CD4-positive, alpha-beta T cell treated with Interleukin-17A for 1 hour (primary cell): ENCODE results near the gene GMIP.
A peak's percentile ranks its signal among the peaks of the same experiment; 100 is the strongest.

Experiments used
- DNase-seq: peaks from one replicate; pipeline ENCODE4 v3.0.0-alpha.2; 2020

Gene GMIP

DNA sequence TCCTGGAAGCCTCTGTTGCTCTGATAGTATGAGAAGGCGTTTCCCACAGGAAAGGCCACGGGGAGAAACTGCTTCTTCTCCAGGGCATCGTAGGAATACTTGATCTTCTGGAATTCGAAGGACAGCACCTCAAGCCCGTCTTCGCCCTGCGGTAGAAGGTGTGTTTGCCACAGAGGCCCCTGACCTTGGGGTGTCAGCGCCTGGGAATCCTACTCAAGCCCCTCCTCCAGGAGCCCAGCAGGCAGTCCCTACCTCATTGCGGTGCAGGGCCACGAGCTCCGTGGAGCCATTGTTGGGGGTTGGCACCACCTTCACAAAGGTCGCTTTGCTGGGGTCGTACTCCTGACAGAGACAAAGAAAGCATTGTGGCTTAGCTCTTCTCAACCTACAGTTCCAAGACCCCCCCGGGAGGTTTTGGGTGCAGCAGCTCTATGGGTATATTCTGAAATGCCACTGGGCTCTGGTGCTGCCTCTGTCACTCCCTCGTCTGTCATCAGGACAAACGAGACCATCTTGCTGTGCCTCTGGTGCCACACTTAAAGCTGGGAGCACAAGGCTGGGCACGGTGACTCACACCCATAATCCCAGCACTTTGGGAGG lies 16.3 kb upstream of the GMIP start:
- no peak for DNase-seq

DNA sequence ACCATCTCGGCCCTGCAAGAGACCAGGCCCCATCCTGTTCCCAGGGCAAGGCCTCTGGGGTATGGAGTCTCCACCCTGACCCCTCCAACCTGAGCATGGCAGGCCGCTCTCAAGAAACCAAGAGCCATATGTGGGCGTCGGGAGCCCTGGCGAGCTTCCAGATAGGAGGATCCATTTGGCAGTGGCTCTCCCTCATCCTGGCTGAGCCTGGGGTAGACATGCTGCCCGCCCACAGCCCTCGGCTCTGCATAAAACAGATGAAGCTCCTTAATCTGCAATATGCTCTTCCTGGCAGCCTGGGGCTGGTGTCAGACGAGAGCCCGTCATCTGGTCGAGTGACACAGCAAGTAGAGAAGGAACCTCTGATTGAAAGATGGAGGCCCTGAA lies 13.9 kb upstream of the GMIP start:
- DNase-seq, result no peak

DNA sequence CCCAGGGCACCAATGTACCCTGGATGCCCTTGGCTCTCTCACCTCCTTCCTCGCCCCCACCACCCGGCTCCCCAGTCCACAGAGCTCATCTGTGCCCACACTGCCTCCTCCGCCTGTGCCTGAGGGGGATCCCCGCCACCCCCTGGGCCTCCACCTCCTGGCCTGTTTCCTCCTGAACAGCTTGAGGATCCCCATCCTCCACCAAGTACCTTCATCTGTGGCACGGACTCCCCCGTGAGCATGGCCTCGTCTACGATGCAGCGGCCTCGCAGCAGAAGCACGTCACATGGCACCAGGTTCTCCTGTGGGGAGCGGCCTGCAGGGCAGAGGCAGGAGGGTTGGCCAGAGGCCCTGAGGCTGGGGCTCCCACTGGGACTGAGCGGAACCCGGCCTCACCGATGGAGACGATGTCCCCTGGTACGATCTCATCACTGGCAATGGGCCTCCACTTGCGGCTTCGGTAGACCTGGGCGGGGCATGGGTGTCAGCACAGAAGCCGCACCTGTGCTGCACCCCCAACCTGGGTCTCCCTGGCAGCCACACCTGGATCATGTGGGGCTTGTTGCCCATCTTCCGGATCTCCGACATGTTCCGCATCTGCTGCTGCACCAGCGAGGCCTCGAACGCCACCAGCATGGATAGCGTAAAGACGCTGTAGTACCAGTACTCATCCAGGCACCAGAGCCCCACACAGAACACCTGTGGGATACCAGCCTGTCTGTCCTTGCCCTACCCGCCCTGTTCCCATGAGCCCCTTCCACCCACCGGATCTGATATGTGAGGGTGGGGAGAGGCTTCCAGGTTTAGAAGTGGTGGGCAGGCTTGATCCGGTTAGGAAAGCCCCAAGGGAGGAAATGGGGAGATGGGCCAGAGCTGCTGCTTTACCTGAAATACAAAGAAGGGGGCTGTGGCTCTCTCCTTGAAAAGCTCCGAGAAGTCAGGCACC lies 13.3 kb upstream of the GMIP start:
- no peak for DNase-seq

DNA sequence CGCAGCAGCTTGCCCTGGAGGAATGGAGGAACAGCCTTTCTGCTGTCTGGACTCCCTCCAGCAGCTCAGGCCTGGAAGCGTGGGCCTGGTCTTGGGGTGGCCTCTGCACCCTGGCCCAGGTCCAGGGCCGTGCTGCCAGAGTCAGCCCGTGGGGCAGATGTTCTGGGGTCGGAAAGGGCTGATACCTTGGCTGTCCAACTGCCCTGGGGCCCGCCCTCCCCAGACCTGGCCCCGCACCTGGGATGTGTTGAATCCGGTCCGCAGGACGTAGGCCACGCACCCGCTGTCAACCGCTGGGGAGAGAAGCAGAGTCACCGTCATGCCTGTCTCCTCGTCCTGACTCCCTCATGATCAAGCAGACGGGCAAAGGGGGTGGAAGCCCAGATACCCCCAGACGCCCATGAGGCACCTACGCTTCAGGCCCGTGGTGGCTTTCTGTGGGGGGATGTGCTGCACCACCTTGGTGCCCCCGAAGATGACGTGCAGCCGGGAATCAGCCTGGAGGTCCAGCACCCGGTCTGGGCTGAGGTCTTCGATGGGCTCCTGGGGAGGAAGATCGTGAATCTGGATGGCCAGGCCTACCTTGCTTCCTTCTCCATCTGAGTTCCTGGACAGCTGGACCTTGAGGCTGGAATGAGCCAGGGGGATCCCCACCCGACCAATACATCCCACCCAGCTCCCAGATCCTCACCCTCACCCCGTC lies 12.3 kb upstream of the GMIP start:
- DNase-seq, result no peak

DNA sequence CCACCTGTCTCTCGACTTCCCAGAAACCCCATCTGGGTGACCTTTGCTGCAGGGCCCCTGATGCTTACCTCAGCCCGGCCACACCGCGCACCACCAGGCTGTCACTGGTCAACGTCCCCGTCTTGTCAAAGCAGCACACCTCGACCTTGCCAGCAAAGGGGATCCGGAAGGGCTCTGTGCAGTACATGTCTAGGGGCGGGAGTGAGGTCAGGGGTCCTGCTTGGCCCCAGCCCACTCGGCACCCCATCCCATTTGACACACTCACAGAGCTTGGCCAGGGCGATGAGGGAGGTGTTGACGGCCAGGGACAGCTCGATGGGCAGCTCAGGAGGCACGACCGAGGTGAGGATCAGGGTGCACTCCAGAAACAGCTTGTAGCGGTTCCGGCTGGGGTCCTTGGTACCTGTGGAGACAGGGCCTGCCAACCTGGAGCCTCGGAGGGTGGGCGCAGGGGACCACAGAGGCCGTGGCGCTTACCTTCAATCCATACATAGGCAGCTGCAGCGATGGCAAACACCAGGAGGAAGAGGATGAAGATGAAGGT lies 11.7 kb upstream of the GMIP start:
- DNase-seq, result no peak

DNA sequence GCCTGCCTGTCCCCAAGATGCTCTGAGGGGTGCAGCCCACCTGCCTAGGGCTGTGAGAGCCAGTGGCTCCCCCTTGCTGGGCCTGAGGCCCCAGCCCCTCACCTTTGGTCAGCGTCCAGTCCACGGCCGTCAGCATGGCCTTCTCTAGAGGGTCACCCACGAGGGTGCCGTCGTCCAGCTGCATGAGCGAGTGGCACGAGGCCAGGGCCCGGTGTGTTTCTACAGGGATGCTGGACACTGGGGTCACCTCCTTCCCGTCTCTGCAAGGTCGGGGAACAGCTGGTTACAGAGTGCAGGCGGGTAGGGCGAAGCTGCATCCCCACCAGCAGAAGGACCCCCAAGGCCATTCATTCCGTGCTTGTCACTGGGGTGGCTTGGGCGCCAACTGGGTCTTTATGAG lies 11.0 kb upstream of the GMIP start:
- DNase-seq, result no peak

DNA sequence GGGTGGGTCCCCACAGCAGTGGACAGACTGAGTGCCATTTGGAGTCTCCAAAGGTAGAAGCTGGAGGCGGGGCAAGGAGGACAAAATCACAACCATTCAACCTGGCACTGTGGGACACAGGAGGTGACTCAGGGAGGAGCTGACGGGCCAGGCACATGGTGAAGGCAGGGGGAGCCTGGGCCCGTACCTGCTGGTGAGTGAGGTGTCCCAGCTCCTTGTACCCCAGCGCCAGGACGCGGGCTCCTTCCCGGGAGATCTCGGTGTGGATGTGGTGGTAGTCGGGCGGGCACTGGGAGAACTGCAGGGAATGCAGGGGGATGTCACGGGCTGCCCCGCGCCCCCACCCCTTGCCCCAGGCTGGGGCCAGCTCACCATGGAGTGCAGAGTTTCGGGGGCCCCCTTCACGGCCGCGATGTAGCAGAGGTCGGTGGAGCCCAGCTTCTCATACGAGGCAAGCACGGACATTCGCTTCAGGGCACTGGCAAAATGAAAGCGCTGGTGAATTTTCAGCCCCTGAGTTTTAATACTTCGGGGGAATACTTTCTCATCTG lies 10.2 kb upstream of the GMIP start:
- DNase-seq, result no peak

DNA sequence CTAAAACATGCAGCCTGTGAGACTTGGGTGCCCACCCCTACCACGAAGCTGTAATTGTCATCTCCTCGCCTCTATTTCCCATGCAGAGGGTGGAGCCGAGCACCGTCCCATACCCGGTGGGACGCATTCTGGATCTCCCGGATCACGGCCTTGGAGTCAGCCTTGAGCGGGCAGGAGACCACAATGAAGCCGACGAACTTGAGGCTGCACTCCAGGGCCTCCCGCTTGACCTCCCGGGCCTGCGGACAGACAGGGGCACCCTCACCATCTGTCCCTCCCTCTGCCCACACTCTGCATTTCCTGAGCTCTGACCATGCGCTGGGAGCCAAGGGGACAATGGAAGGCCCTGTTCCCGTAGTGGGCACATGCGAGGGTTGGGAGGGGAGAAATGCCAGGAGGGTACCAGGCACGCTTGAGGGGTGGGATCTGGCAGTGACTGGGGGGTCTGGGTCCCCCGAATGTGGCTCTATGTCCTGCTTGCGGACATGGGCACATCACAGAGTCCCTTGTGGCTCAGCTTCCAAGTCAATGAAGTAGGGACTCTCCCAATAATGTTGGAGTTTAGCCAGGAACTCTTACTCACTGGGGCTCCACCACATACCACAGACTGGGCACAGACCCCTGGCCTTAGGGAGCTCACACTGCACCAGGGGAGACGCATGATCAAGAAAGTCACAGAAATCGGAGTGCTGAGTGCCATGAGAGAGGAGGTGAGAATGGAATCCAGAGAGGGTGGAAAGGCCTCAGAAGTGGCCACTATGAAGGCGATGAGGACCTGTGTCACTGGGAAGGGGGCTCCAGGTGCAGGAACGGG lies 9.2 kb upstream of the GMIP start:
- DNase-seq, result no peak

DNA sequence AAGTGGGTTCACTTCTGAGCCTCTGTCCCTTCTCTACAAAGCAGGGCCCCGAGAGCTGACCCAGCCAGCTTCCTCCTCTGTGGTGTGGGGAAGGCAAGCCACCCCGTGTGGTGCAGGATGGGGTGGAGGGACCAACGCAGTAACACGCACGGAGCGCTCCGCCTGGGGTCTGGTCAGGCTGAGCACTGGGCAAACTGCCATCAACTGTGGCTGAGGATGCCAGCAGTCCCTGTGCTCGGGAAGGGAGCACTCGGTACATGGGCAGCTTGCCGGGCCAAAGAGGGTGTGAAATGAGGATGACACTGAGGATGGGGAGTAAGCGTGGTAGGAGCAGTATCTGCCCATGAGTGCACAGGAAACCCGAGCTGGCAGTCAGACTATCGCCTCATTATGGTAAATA lies 7.6 kb upstream of the GMIP start:
- no peak for DNase-seq

DNA sequence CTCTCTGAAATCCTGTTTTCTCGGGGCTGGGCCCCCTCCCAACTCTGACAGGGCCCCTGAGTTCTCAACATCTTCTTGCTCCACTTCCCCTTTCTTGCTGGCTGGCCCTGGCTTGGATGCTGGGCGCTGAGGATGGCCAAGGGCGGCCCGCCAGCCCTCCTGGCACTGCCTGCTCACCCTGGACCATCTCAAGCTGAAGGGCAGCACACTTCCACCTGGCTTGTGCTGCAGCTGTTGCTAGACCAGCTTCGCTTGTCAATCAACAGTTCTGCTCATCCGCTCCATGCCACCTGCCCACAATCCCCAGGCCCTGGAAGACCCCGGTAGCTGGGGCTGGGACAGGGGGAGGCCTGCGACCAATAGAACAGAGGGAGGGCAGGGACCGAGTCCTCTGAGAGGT lies 6.9 kb upstream of the GMIP start:
- no peak for DNase-seq

DNA sequence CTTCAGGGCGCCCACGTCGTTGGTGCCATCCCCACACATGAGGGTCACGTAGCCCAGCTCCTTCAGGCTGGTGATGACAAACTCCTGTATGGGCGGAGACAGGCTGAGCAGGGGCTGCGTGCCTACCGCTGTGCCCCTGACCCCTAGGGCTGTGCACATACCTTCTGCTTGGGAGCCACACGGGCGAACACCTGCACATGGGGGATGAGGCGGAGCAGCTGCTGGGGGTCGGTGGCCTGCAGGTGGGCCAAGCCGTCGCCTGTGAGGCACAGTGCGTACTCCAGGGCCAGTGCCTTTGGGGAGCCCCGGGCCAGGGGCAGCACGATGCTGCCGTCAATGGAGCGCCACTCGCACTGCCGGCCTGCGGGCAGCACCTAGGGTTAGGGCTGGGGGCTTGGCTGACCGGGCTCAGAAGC lies 6.1 kb upstream of the GMIP start:
- no peak for DNase-seq

DNA sequence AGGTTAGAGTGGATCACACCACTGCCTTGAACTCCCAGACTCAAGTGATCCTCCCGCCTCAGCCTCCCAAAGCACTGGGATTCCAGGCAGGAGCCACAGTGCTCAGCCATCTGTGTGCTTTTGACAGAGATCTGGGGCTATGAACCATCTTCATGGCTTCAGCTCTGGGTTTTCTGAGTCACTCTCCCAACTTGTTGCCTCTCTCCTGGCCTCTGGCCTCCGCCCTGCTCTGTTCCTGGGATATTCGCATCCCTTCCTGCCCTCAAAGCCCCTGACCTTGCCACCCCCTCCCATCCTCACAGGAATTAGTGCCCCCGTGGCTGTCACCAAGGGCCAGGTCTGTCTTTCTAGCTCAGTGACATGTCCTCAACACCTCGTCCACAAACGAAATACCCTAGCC lies 5.7 kb upstream of the GMIP start:
- no peak for DNase-seq

DNA sequence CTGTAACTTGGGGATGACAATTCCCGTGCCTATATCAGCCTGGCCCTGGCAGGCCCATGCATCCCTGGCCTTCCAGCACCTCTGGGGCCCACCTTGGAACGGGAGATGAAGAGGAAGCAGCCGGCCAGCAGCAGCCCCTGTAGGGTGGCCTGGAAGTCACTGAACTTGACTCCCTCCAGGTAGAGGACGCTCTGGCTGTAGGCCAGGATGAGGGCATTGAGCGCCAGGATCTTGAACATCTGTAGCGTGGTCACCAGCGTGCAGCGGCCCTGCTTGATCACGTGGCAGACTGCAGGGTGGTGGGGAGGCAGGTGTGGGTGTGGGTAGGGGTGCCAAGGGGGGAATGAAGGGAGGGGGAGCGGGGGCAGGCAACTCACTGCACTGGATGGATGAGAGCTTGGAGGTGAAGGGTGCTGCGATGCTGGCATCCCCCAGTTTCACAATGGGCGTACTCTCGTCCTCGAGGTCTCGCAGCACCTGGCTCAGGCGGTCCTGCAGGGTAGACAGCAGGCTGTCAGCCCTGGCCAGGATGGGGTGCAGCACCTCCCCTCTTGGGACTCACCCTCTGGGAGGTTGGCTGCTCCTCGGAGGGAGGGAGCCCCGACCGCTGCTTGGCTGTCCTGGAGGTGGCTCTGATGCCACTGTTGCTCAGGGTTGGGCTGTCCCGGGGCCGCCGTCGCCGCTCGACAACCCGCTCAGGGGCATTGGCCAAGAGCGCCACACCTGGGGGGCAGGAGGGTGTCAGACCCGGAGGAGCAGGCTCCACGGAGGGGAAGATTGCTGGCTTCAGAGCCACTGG lies 3.8 kb upstream of the GMIP start:
- DNase-seq, result no peak

DNA sequence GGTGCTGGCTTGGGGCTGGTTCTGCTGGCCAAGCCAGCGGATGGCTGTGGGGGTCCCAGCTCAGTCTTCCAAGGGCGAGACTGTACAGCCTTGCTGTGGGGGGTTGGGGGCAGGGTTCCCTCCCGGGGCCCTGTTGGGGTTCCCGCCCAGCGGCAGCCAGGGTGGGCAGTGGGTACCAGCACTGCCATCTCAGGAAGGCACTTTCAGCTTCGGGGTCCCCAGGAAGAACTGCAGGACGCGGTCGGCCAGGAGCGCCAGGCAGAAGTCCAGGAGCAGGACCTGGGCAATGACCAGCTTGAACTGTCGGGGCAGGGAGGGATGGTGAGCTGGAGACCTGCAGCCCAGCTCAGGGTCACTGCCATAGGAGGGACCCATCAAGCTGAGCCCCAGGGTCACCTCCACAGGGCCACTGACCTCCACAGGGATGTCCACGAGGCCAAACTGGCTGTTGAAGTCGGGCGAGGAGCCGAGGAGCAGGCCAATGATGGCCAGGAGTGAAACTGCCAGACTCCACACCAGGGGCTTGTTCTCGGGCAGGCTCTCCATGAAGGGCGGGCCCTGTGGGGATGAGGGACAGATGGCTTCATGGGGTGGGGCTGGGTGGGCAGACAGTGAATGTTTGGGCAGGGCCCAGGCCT lies 1.9 kb upstream of the GMIP start:
- DNase-seq, result no peak

DNA sequence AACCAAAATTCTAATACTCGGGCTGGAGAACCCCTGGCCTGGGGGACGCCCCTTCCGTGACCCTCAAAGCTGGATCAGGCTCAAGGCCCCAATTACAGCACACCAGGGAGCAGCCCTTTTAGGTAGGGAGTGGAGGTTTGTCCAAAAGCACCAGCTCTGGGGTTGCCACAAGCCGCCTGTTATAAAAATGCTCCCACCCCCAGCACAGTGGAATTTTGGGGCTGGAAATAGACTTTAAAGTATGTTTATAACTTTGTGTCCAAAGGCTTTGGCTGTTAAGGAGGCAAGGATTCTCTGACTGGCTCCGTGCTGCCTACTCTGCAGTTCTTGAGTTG lies 564 bp upstream of the GMIP start:
- DNase-seq, result no peak

DNA sequence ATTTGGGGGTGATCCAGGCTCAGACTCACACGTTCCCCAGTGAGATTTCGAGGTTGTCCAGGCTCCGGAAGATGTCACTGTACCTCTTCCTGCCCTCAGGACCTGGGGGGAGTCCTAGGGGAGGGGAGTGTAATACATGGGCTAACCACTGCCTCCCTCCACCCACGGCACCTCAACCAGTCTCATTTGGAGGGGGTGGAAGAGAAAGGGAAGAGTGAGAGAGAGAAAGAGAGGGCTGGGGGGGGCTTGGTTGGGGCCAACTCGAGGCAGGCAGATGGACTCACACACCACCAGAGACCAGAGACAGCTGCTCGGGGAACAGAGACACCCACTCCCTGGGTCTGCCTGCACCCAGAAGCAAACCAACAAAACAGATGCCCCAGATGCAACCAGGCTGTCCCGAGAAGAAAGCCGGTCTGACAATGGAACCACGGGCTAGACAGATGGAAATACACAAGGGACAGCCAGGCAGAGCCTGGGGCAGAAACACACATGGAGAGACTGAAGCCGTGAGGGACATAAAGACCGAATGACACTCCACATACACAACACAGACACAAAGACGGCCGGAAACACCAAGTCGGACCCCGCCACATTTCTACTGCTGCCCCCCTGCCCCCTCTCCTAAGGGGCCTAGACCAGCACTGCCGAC lies 825 bp downstream of the GMIP start:
- peak; percentile 74 for DNase-seq

DNA sequence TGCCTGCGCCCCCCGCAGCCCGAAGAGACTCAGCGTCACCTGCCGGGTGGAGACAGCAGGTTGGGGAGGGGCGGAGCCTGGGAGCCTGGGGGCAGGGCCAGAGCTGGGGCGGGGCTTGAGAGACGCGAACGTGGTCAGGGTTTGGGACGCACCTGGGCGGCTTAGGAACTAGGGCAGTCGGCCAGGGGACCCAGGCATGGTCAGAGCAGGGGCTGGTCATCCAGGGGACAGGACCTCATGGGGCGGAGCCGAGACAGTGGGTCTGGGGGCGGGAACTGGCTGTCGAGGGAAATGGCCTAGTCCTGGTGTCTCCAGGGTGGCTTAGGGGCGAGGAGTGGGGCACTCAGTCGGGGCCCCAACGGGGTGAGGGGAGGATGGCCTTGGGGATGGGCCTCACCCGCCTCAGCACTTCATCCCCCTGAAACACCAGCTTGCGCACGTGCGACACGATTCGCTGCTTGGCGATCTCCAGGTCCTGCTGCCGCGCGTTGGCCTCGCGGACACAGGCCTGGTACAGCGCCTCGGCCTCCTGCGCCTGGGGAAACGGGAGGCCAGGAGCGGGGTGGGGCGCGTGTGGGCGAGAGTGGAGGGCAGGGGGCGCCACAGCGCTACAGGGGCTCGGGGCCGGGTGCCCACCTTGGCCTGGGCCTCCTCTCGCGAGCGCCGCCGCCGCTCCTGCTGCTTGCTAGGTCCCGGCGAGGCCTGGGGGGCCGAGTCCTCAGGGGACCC lies 5.8 kb downstream of the GMIP start:
- no peak for DNase-seq

DNA sequence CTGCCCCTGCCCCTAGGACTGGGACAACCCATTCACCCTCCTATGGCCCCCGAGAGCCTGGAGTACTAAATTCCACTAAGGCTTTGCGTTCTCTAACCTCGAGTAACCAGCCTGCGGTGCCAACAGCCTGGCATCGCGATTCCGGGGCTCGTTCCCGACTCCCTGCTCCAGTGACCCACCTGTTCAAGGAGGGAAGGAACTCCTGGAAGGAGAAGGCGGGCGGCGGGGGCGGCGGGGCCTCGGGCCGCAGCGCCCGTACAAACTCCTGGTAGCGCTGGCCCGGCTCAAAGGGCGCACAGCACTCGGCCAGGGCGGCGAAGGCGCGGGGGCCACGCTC lies 6.3 kb downstream of the GMIP start:
- DNase-seq, result no peak

DNA sequence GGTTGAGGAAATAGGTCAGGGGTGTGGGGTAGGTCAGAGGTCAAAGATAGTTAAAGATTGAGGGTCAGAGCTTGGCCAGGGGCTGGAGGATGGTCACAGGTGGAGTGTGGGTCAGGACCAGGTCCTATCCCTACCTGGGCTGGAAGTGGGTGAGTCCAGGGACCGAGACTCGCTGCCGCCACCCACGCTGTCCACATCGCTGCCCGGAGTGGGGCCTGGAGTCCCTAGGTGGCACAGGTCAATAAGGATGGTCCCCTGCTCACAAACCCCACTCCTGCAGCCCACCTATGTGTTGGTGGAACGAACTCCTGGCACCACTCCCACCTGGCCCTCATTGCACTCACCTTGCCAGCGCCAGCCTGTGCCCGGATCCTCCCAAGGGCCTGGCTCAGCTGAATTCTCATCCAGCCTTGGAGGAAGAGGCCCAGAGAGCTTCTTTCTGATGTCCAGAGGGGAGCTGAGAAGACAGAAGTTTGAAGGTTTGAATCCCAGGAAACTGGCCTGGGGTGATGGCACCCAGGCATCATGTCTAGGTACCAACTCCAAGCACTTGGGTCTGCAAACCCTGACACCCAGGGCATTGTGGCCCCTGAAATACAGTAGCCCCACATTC lies 6.8 kb downstream of the GMIP start:
- no peak for DNase-seq

DNA sequence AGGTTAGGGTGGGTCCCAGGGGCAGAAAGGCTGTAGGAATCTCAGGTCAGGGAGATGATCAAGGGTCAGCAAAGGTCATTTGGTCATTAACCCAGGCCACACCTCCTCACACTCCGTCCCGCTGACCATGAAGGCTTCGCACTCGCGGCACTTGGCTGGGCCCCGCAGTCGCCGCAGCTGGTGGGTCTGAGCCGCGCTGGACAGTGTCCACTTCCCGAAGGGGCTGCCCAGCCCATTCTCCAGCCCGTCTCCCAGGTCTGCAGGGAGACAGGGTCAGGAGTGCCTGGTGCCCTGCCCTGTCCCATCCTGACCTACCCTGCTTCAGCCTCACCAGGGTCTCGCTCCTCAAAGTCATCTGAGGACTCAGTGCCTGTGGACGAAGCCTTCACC lies 8.1 kb downstream of the GMIP start:
- no peak for DNase-seq
